NCI-H1436 (cell line): ENCODE results near the gene ZNF846.
"Not testable (repeated sequence)": the region's sequence is repeated elsewhere in the genome, so short reads cannot be mapped to it uniquely, and the experiment has no call there.

Experiments
- DNase-seq: peaks from one replicate; lab custom pipeline; 2025; lab: John Stamatoyannopoulos, UW

Gene ZNF846

GRCh38 chr19:9784163-9784496, 15.6 kb upstream of the ZNF846 start:
- not testable (repeated sequence) for DNase-seq

- no peak for DNase-seq
Measured at GRCh38 chr19:9782338-9782737, 13.8 kb upstream of the ZNF846 start.

GRCh38 chr19:9757544-9758501, 10.7 kb downstream of the ZNF846 start:
- DNase-seq: no peak

GRCh38 chr19:9752701-9753443, 15.7 kb downstream of the ZNF846 start:
- no peak for DNase-seq

DNA sequence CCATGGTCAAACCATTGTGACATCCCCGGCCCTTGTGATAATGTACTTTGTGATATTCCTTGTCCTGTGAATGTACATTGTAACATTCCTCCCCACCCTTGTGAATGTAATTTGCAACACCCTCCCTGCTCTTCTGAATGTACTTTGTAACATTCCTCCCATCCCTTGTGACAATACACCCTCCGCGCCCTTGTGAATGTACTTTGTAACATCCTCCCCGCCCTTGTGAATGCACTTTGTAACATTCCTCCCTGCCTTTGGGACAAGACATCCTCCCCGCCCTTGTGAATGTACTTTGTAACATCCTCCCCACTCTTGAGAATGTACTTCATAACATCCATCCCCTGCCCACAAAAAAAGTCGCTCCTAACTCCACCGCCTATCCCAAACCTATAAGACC, 17.1 kb downstream of the ZNF846 start:
- DNase-seq: no peak

GRCh38 chr19:9741476-9742171, 26.9 kb downstream of the ZNF846 start:
- no peak for DNase-seq

GRCh38 chr19:9735986-9736385, 32.6 kb downstream of the ZNF846 start:
- DNase-seq: no peak

DNA sequence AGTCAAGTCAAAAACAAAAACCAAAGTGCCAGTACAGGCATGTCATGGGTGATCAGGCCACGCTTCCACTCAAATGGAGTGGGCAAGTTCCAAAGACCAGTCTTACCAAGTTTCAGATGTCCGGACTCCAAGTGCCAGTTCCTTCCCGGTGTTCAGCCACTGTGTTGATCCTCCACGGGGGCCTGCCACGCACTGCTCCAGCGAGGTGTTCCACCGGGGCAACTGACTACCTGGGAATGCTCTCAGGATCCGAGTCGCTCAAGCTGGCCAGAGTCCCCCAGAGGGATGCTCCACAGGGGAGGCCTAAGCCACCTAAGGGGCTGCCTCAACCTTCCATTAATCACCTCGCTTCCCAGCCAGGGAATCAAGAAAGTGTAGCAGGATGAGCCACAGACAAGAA, 38.5 kb downstream of the ZNF846 start:
- not testable (repeated sequence) for DNase-seq

- no peak for DNase-seq
Measured at GRCh38 chr19:9729162-9729561, 39.4 kb downstream of the ZNF846 start.

- no peak for DNase-seq
Measured at GRCh38 chr19:9727644-9728043, 40.9 kb downstream of the ZNF846 start.

GRCh38 chr19:9725508-9726201, 42.9 kb downstream of the ZNF846 start:
- not testable (repeated sequence) for DNase-seq

DNA sequence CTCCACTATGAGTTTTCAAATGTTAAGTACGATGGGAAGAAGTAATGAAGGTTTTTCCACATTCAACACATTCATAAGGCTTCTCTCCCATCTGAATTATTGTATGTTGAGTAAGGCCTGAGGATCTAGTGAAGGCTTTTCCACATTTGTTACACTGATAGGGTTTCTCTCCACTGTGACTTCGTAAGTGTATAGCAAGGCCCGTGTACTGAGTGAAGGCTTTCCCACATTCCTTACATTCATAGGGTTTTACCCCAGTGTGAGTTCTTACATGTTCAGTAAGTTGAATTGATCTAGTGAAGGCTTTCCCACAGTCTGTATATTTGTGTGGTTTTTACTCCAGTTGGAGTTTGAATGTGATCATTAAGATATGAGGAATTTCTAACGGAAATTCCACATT, 44.4 kb downstream of the ZNF846 start:
- no peak for DNase-seq

GRCh38 chr19:9721861-9722260, 46.7 kb downstream of the ZNF846 start:
- no peak for DNase-seq

GRCh38 chr19:9720541-9720940, 48.0 kb downstream of the ZNF846 start:
- no peak for DNase-seq

DNA sequence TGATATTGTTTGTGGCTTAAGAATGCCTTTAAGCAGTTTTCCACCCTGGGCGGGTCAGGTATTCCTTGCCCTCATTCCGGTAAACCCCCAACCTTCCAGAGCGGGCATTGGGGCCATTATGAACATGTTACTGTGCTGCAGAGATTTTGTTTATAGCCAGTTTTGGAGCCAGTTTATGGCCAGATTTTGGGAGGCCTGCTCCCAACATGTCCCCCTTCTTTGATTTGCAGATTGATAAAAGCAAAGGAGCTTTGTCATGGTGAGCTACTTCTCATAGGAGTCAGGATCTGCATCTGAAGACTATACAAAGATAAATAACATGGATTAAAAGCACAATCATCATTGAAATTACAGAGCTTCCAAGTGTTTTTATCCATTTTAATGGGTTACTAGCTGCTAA, 56.7 kb downstream of the ZNF846 start:
- DNase-seq: no peak

- DNase-seq: no peak
Measured at GRCh38 chr19:9709305-9709704, 59.2 kb downstream of the ZNF846 start.

- DNase-seq: no peak
Measured at GRCh38 chr19:9705836-9706235, 62.7 kb downstream of the ZNF846 start.

- no peak for DNase-seq
Measured at GRCh38 chr19:9702186-9702585, 66.4 kb downstream of the ZNF846 start.
